ENCODE results near the gene FAM81A. TPM values are rescaled to one million over a fixed set of nuclear protein-coding genes. Genes with fewer than 3 reads are reported as not detected.

Gene FAM81A
- total and polyA plus RNA-seq, 11 donors, result 0.91 to 4.6 (median 3.2) TPM

- ATAC-seq, result no peak
- TF ChIP-seq POLR2A (IDR thresholded peaks at IDR 0.05), result no peak
- no peak for TF ChIP-seq CTCF (IDR thresholded peaks at IDR 0.05)
- peaks cover 0 to 10% (median 0%) of the 10 kb centered on the region in 12 donors for H3K4me1 ChIP-seq
These were observed 10.9 kb downstream of the FAM81A start for GRCh38 chr15:59448871-59449270.

DNA sequence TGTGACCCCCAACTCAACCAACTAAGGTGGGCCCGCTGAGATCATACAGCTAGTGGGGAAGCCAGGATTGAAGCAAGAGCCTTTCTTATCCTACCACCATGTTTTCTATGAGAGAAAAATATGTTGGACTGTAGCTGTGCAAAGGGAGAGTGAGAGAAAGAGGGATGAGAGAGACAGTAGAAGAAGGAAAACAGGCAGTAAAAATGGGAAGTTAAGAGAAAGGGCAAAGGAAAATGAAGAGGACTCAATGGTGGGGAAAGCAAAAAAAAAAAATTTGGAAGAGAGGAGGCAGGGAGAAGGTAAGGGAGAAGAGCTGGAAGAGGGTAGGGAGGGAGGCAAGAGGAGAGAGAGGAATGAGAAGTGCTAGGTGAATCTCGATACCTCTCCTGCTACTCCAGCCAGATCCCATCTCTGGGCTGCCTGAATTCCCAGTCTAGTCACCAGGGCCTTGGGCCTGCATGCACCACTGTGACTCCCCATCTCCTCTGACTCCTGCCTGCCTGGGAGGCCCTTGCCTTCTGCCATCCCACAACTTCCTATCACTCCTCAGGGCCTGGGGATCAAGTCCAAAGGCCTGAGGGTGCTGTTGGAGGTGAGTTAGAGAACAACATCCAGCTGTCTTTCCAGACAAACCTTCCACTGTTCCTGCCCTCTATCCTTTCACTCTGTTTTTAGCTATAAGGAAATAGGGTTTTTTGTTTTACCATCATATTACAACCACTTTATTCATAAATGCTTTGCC lies 15.7 kb downstream of the FAM81A start:
- H3K4me3 ChIP-seq, result no peak overlapping the region
- intact Hi-C loops (cut with DNase I), result no loop called here
- no peaks in the 10 kb centered on the region for H3K36me3 ChIP-seq
- H3K27ac ChIP-seq, result no peak overlapping the region
- 92 to 99% (median 95%) methylated on average over 2 of the region's 2 CpGs for WGBS, 4 donors
- TF ChIP-seq POLR2A (IDR thresholded peaks at IDR 0.05) (no peak), CTCF (IDR thresholded peaks at IDR 0.05) (no peak)
- DNase-seq (no peak), ATAC-seq (no peak)
- no peaks in the 10 kb centered on the region for H3K27me3 ChIP-seq
- H3K9me3 ChIP-seq, result no peaks in the 10 kb centered on the region
- no peaks in the 10 kb centered on the region for H3K4me1 ChIP-seq

More at GRCh38 chr15:59448871-59449270, 10.9 kb downstream of the FAM81A start:
- no peak overlapping the region for H3K4me3 ChIP-seq
- no peaks in the 10 kb centered on the region for H3K36me3 ChIP-seq
- intact Hi-C loops (cut with DNase I), result no loop called here
- H3K9me3 ChIP-seq, result no peaks in the 10 kb centered on the region
- no peaks in the 10 kb centered on the region for H3K27me3 ChIP-seq
- no peak overlapping the region for H3K27ac ChIP-seq
- DNase-seq, result no peak

DNA sequence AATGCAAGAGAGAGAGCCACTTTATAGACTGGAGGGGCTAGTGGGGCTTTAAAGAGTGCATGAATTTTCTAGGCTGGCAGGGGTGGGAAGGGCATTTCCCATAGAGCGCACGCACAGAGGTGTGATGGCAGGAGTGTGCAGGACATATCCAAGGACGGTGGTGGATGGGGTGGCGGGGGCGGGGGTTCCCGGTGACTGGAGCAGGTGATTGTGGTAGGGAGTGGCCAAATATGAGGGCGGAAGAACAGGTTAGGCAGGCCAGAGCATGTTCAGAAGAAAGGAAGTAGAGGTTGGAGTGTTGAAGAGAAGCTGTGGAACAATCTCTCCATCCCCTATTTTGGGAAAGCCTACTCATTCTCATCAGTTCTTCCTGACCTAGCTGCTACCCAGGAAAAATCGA lies 18.1 kb downstream of the FAM81A start:
- Histone ChIP-seq H3K27me3 (no peaks in the 10 kb centered on the region), H3K4me3 (no peak overlapping the region), H3K36me3 (peaks cover 0 to 4% (median 0%) of the 10 kb centered on the region in 9 donors), H3K4me1 (no peaks in the 10 kb centered on the region), H3K27ac (no peak overlapping the region), H3K9me3 (peaks cover 0 to under 1% (median 0%) of the 10 kb centered on the region in 12 donors)
- no peak for TF ChIP-seq POLR2A (IDR thresholded peaks at IDR 0.05)
- no peak for TF ChIP-seq CTCF (IDR thresholded peaks at IDR 0.05)
- 81 to 86% (median 82%) methylated on average over 8 of the region's 8 CpGs for WGBS, 4 donors
- intact Hi-C loops (cut with DNase I), result no loop called here
- DNase-seq (no peak), ATAC-seq (no peak)

DNA sequence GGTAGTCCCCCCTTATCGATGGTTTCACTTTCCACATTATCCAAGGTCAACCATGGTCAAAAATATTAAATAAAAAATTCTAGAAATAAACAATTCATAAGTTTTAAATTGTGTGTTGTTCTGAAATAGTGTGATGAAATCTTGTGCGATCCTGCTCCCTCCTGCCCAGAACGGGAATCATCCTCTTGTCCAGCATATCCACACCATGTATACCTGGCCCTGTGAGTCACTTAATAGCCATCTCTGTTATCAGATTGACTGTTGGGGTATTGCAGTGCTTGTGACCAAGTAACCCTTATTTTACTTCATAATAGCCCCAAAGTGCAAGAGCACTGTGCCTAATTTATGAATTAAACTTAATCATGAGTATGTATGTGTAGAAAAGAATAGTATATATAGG lies 19.1 kb downstream of the FAM81A start:
- peaks cover 0 to 4% (median 0%) of the 10 kb centered on the region in 9 donors for H3K36me3 ChIP-seq
- WGBS, 4 donors, result 82 to 89% (median 86%) methylated on average over 3 of the region's 3 CpGs
- no peak overlapping the region for H3K4me3 ChIP-seq
- H3K9me3 ChIP-seq, result peaks cover 0 to 8% (median 1%) of the 10 kb centered on the region in 12 donors
- TF ChIP-seq POLR2A (IDR thresholded peaks at IDR 0.05), result no peak
- no peak for TF ChIP-seq CTCF (IDR thresholded peaks at IDR 0.05)
- no peaks in the 10 kb centered on the region for H3K27me3 ChIP-seq
- DNase-seq, result no peak
- no peaks in the 10 kb centered on the region for H3K4me1 ChIP-seq
- no peak for ATAC-seq
- no peak overlapping the region for H3K27ac ChIP-seq
- intact Hi-C loops (cut with DNase I), result no loop called here

Data from heart left ventricle (tissue), 16 donors.